ENCODE measurements around the gene PTGR2. TPM values are rescaled to one million over a fixed set of nuclear protein-coding genes. Genes with fewer than 3 reads are reported as not detected.
A peak's percentile ranks its signal among the peaks of the same experiment; 100 is the strongest.

Gene PTGR2
- total and polyA plus RNA-seq, 2 of the 8 experiments (the other 6 are each of a cell fraction or from before 2014, with no cell fraction given): 6.0 to 17.5 TPM

DNA sequence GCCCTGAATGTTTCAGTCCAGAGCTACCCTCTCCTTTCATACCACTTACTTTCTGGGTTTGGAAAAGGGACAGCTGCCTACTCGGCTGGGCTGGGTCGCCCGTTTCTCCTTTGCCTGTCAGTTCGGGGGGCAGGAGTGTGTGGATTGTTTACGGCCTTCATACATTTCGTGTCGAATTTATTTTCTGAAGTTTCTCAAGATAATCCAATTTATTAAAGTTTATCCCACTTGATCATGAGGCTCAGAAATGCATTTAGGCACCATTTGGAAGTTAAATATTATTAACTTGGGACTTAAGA is 35.6 kb downstream of the PTGR2 start:
- no peak overlapping the region for H2AK5ac ChIP-seq (ENCODE audit: low read depth, low read length)
- peak overlapping the region; percentile 45 to 93 (median 84) for H3K9ac ChIP-seq (replicated peaks in 1 of 4; ENCODE audit: extremely low read depth in 1 of 4, low read depth in 3 of 4, low read length in 3 of 4)
- H4K8ac ChIP-seq (ENCODE audit: extremely low read depth, insufficient read depth, low read length): no peak overlapping the region; the same call in 1 of the 2 replicates
- H4K91ac ChIP-seq (replicated peaks; ENCODE audit: insufficient read length, low read length): no peak overlapping the region
- no peaks in the 10 kb centered on the region for H3K79me1 ChIP-seq (ENCODE audit: low read depth, low read length)
- TF ChIP-seq CBX5 (IDR thresholded peaks at IDR 0.05; ENCODE audit: low read depth, low read length): no peak
- H2BK120ac ChIP-seq (replicated peaks; ENCODE audit: low read depth, low read length): no peak overlapping the region
- H3K18ac ChIP-seq (ENCODE audit: extremely low read depth, low read length): no peak overlapping the region
- H3K14ac ChIP-seq (ENCODE audit: insufficient read length): no peak overlapping the region
- H3K36me3 ChIP-seq (ENCODE audit: control insufficient read depth in 2 of 4, insufficient read depth in 4 of 4, low read length in 3 of 4): no peaks in the 10 kb centered on the region; a peak in 2 of 8 replicates
- CTCF ChIA-PET (ENCODE audit: partially characterized antibody): interaction anchor here (0.6 to 1.5 kb wide), 2 partner anchors 20 to 317 kb away, joined by 3 to 4 read pairs; no protein-coding TSS in a partner anchor
- H3K79me2 ChIP-seq (ENCODE audit: control insufficient read depth in 1 of 2, insufficient read depth in 2 of 2, low read length in 2 of 2): peaks cover 3 to 43% of the 10 kb centered on the region in 2 experiments; a peak in 3 of 4 replicates
- H3K23me2 ChIP-seq (ENCODE audit: low read depth, low read length): peaks cover 10% of the 10 kb centered on the region
- WGBS, 2 experiments (ENCODE audit: extremely low coverage in 1 of 2, insufficient coverage in 1 of 2, insufficient read length in 1 of 2, insufficient replicate concordance in 2 of 2, low coverage in 1 of 2, low lambda C conversion rate in 2 of 2, missing lambda C conversion rate in 1 of 2): 16% methylated on average over 7 of the region's 7 CpGs; no CpG with 5 or more reads in 1 of the 2 experiments
- no peak overlapping the region for H4K5ac ChIP-seq (ENCODE audit: insufficient read length, low read depth, low read length)
- no peak overlapping the region for H3K27ac ChIP-seq (ENCODE audit: low read depth, low read length)
- H3K4me3 ChIP-seq (ENCODE audit: extremely low read depth in 1 of 4, insufficient read depth in 2 of 4, low read depth in 3 of 4, low read length in 4 of 4): peak overlapping the region; percentile 90 to 98 (median 93)
- H3K23ac ChIP-seq (ENCODE audit: insufficient read length): no peak overlapping the region
- no peak overlapping the region for H2AFZ ChIP-seq (ENCODE audit: low read length)
- FAIRE-seq: no peak
- no peak overlapping the region for H3K4ac ChIP-seq (replicated peaks; ENCODE audit: insufficient read length, low read depth, low read length)
- H3K27me3 ChIP-seq (replicated peaks in 1 of 4; ENCODE audit: control insufficient read depth in 3 of 4, extremely low read depth in 1 of 4, insufficient read depth in 3 of 4, low read length in 3 of 4): no peaks in the 10 kb centered on the region
- H3K4me2 ChIP-seq (ENCODE audit: insufficient read depth in 1 of 2, low read depth in 2 of 2, low read length in 2 of 2): peak overlapping the region; percentile 68 to 94
- peaks cover 0 to 2% (median 0%) of the 10 kb centered on the region in 4 experiments; a peak in 1 of 7 replicates for H3K4me1 ChIP-seq (replicated peaks in 1 of 4; ENCODE audit: control insufficient read depth in 3 of 4, insufficient read depth in 4 of 4, low read length in 3 of 4)
- H2BK5ac ChIP-seq (ENCODE audit: low read depth, low read length): no peak overlapping the region
- no peak overlapping the region for H2BK15ac ChIP-seq (ENCODE audit: low read length)
- H4K20me1 ChIP-seq (replicated peaks in 1 of 2; ENCODE audit: control insufficient read depth in 1 of 2, insufficient read depth in 2 of 2, low read length in 2 of 2): no peaks in the 10 kb centered on the region
- no peak overlapping the region for H2BK12ac ChIP-seq (ENCODE audit: low read depth, low read length)
- no peak for DNase-seq (ENCODE audit: low read depth in 1 of 2, low spot score in 2 of 2)
- H2BK20ac ChIP-seq (ENCODE audit: low read length): no peak overlapping the region
- H3K9me3 ChIP-seq (ENCODE audit: insufficient read depth in 2 of 2, low read depth in 1 of 2, low read length in 1 of 2): no peaks in the 10 kb centered on the region
- no peak overlapping the region for H3K56ac ChIP-seq (replicated peaks; ENCODE audit: insufficient read length, low read depth, low read length)
- POLR2A ChIA-PET (ENCODE audit: partially characterized antibody): interaction anchor here (0.6 to 2.7 kb wide), 8 partner anchors 14 to 297 kb away, joined by 3 to 18 read pairs (median 4); partner anchors contain the start of gene PTGR2
